Neural crest cell (in vitro differentiated cells): ENCODE results near the gene TMC7. TPM values are rescaled to one million over a fixed set of nuclear protein-coding genes. Genes with fewer than 3 reads are reported as not detected.

Experiments
- DNase-seq: peaks from one replicate; pipeline ENCODE4 v3.0.0; 2021; ENCODE audit warnings: low read depth, mixed read lengths, low spot score
- H3K27ac Mint-ChIP-seq: one replicate; pipeline ENCODE4 v1.8.0; 2021; ENCODE audit warnings: mild to moderate bottlenecking, mixed read lengths; ENCODE audit not compliant: unreplicated experiment
- H3K27me3 Mint-ChIP-seq: 2 replicates; pipeline ENCODE4 v1.8.0; 2021; ENCODE audit warnings: low read depth, mild to moderate bottlenecking, mixed read lengths
- H3K36me3 Mint-ChIP-seq: 2 replicates; pipeline ENCODE4 v1.8.0; 2021; ENCODE audit warnings: low read depth, mild to moderate bottlenecking, mixed read lengths
- H3K4me1 Mint-ChIP-seq: 2 replicates; pipeline ENCODE4 v1.8.0; 2021; ENCODE audit warnings: mixed read lengths
- H3K4me3 Mint-ChIP-seq: one replicate; pipeline ENCODE4 v1.8.0; 2021; ENCODE audit warnings: mild to moderate bottlenecking, mixed read lengths
- H3K9me3 Mint-ChIP-seq: 2 replicates; pipeline ENCODE4 v1.8.0; 2021; ENCODE audit warnings: mixed read lengths
- CTCF ChIP-seq: fragments of 200-600 bp; sonication (generic); conservative IDR thresholded peaks from 2 replicates; pipeline ENCODE4 v1.5.0; 2021; ENCODE audit warnings: antibody characterized with exemption, mild to moderate bottlenecking
- total RNA-seq: library from RNA; stranded (reverse); gene quantifications from 2 replicates; pipeline ENCODE4 v1.2.1, GENCODE V29; 2021

TMC7 gene
- total RNA-seq, 1 donor from 2014 or later, result 3.9 TPM

- Mint-ChIP-seq H3K4me1 (peaks cover 14% of the 10 kb centered on the region), H3K27me3 (no peaks in the 10 kb centered on the region), H3K4me3 (no peak overlapping the region), H3K9me3 (no peaks in the 10 kb centered on the region), H3K36me3 (peaks cover 12% of the 10 kb centered on the region), H3K27ac (no peak overlapping the region)
- no peak for TF ChIP-seq CTCF
- DNase-seq, result no peak
Measured at GRCh38 chr16:19011169-19011731, 27.5 kb downstream of the TMC7 start.

GRCh38 chr16:19014461-19014860, 30.7 kb downstream of the TMC7 start:
- H3K9me3 Mint-ChIP-seq, result no peaks in the 10 kb centered on the region
- peaks cover 9% of the 10 kb centered on the region for H3K36me3 Mint-ChIP-seq
- H3K27ac Mint-ChIP-seq, result peak overlapping the region; percentile 85
- no peak for TF ChIP-seq CTCF
- H3K4me3 Mint-ChIP-seq, result no peak overlapping the region
- no peak for DNase-seq
- H3K4me1 Mint-ChIP-seq, result no peaks in the 10 kb centered on the region
- no peaks in the 10 kb centered on the region for H3K27me3 Mint-ChIP-seq

GRCh38 chr16:19017179-19017578, 33.4 kb downstream of the TMC7 start:
- no peaks in the 10 kb centered on the region for H3K4me1 Mint-ChIP-seq
- no peak for DNase-seq
- no peak overlapping the region for H3K27ac Mint-ChIP-seq
- H3K36me3 Mint-ChIP-seq, result peaks cover 3% of the 10 kb centered on the region
- H3K9me3 Mint-ChIP-seq, result no peaks in the 10 kb centered on the region
- no peak for TF ChIP-seq CTCF
- H3K4me3 Mint-ChIP-seq, result no peak overlapping the region
- no peaks in the 10 kb centered on the region for H3K27me3 Mint-ChIP-seq

DNA sequence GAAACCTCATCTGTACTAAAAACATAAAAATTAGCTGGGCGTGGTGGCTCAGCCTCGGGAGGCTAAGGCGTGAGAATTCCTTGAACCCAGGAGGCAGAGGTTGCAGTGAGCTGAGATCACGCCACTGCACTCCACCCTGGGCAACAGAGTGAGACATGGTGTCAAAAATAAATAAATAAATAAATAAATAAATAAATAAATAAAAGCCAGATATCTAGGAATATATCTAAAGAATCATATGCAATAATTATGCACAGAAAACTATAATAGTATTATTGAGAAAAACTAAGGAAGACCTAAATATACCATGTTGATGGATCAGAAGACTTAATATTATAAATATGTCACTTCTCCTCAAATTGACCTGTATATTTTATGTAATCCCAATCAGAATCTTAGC, 37.0 kb downstream of the TMC7 start:
- H3K36me3 Mint-ChIP-seq, result peaks cover 5% of the 10 kb centered on the region
- DNase-seq, result no peak
- no peaks in the 10 kb centered on the region for H3K9me3 Mint-ChIP-seq
- H3K27ac Mint-ChIP-seq, result no peak overlapping the region
- H3K27me3 Mint-ChIP-seq, result no peaks in the 10 kb centered on the region
- no peak for TF ChIP-seq CTCF
- no peak overlapping the region for H3K4me3 Mint-ChIP-seq
- H3K4me1 Mint-ChIP-seq, result no peaks in the 10 kb centered on the region

DNA sequence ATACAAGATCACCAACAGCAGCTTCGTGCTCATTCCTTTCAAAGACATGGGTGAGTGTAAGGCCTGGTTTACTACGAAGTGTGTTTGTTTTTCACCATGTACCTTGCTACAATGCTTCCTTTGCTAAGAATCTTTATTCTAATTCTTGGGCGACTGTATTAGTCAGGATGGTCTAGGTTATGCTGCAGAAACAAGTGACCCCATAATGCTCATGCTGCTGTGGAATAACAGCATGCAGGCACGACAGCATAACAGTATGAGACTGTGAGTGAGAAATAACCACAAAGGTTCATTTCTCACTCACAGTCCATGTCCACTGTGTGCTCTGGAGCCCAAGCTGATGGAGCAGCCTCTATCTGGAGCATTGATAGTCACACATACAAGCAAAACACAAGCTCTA, 38.0 kb downstream of the TMC7 start:
- no peak for TF ChIP-seq CTCF
- no peak for DNase-seq
- H3K4me3 Mint-ChIP-seq, result no peak overlapping the region
- peaks cover 5% of the 10 kb centered on the region for H3K36me3 Mint-ChIP-seq
- no peaks in the 10 kb centered on the region for H3K4me1 Mint-ChIP-seq
- no peaks in the 10 kb centered on the region for H3K9me3 Mint-ChIP-seq
- H3K27me3 Mint-ChIP-seq, result no peaks in the 10 kb centered on the region
- H3K27ac Mint-ChIP-seq, result no peak overlapping the region
